Hematopoietic multipotent progenitor cell (in vitro differentiated cells): Measurements from ENCODE around the gene ZNF804B. TPM values are rescaled to one million over a fixed set of nuclear protein-coding genes. Genes with fewer than 3 reads are reported as not detected.
"Not testable (repeated sequence)": the region's sequence is repeated elsewhere in the genome, so short reads cannot be mapped to it uniquely, and the experiment has no call there.

Source experiments
- DNase-seq, 3 donors: peaks; one replicate each; pipeline ENCODE4 v3.0.0-alpha.2; 2011 to 2015; ENCODE audit warnings: low read depth in 2 of 3, low spot score in 2 of 3
- total RNA-seq: library from RNA; depleted of rRNA; stranded (reverse); fragments of >200 nt; gene quantifications from one replicate; pipeline ENCODE4 v1.2.3, GENCODE V29; 2012

The ZNF804B gene
- total RNA-seq, 1 donor, result 0.27 TPM

DNA sequence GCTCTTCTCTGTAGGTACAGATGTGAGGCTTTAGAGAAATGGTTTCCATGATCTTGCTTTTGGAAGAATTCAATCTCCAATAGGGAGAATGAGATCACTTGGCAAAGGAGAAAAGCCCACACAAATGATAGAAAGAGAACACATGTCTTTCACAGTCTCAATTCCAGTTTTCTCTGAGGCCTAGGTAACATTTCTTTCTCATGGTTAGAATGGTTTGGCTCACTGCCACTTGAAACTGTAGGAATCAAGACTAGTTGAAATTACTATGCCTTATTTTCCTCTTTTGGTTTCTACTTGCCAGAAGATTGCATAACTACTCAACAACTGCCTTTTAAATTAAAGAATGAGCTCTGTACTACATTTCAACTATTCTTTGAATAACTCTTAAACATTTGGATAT is 312.6 kb downstream of the ZNF804B start:
- DNase-seq, result peak in 1 of 3 donors; percentile 61

GRCh38 chr7:89073776-89074175 is 314.3 kb downstream of the ZNF804B start:
- DNase-seq, result no peak

GRCh38 chr7:89077992-89078391 is 318.5 kb downstream of the ZNF804B start:
- no peak for DNase-seq

DNA sequence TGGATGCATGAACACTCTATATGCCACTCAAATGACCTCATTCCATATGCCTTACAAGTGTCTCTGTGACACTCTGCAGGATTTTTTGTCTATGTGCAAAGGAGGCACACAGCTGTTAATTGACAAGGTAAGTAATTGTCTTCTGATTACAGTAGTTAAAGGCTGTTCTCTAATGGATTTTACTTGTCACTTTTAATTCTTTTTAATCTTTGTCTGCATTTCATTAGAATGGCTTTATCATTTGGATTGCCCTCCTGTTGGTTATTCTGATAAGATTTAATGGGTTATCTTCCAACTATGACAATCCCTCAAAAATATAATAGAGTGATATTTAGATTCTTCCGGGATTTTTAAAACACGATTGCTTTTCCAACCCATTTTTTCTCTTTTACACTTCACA is 326.1 kb downstream of the ZNF804B start:
- DNase-seq, result no peak

DNA sequence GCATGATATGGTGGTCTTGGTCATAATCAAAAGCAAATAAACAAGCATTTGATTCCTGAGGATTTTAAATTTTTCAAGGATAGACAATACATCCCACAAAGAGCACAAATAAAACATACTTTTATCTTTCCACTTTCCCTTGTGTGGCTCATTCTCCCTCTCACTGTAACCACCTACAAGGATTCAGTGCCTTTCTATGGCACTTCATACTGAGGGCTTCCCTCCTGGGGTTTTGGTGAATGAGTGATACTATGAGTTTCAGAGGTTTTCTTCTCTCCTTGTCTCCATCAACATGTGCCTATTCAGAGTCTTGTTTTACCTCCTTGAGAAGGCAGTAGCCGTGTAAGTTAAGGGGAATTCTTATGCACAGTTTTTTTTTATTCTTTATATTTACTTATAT is 332.1 kb downstream of the ZNF804B start:
- DNase-seq, result no peak

DNA sequence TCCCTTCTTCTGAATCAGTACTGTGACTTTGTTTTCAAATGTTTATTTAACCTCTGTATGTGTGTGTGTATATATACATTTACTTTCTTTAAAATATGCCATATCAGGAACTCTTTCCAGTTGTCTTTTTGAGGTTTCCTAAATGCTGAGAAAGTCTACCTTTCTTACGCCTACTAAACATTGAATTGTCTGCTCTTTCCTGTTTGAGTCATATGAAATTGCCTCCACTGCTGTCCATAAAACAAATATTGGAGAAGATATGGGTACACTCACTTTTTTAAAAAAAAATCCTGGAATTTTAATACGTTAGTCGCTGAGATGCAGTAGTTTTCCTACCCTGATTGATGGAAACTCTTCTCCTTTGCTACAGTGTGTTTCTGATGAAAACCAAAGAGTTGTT is 334.8 kb downstream of the ZNF804B start:
- no peak for DNase-seq

GRCh38 chr7:89103564-89103963 is 344.1 kb downstream of the ZNF804B start:
- no peak for DNase-seq

DNA sequence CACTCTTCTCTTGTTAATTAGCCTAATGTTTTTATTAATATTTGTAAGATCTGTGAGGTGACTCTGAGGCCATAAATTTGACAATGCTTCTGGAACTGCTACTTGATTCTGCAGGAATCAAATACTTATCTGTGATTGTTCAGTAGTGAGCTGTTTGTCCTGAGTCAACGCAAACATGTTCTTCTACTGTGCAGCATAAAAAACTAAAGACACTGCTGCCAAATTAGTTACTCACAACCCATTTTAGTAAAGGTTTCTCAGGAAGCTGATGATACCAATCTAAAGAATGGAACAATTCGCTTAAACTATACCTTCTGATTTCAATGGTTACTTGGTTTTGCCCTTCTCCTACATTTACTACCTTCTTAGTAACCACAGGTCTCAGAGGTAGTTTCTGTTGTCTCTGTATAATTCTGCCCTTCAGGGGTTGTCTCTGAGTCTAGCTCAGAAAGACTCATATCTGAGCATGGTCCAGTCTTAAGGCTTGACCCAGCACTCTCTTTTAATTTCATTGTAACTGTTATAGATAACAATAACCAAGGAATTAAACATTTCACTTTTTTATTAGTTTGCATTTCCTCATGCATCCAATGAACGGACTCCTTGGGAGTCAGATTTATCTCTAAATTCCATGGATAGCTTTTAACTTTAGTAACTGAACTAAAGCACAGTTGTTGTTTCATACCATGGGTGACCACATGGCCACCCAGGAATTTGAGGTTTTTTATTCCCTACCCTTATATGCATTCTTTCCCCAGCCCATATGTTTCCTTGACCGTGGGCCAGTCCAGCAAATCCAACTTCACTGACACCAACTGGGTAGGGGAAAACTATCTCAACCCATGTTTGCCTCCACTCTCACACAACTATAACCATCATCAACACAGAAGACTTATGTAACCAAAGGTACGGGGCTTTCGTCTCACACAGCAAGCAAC is 345.5 kb downstream of the ZNF804B start:
- DNase-seq, result no peak

- no peak for DNase-seq
Measured at GRCh38 chr7:89123871-89124270, 364.4 kb downstream of the ZNF804B start.

- no peak for DNase-seq
Measured at GRCh38 chr7:89129600-89130375, 370.3 kb downstream of the ZNF804B start.

- DNase-seq, result no peak
Measured at GRCh38 chr7:89133357-89133756, 373.9 kb downstream of the ZNF804B start.

DNA sequence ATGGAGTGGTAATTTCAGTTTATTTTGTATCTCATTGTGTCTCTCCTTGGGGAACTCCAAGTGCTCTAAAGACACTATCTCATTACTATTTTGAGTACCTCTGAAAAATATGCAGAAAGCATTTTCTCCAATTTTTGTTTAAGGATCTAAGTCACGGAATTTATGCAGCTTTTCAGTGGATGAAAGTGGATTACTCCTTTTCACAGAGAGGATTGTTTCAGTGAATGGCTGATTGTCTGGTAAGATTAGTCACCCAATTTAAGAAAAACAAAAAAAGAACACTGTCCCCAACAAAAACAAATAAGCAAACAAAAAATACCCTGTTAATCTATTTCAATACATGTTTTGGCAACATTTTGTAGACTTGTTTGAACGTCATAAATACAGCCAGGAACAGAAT is 374.3 kb downstream of the ZNF804B start:
- DNase-seq, result no peak

DNA sequence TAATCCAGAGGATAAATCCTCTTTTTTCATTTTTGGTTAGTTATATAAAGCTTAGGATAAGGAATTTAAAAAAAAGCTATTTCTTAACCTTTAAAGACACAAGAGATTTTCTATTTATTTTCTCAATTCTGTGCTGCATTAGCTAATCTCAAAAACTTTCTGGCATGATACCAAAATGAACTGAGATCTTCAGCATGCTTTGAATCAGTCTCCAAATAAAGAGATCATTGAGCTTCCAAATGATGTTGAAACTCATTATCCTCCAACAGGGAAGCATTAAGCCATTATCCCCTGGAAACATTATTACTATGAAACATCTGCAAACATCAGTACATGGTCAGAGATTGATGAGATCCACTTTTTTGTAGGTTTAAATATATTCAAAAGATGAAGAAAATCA is 386.3 kb downstream of the ZNF804B start:
- no peak for DNase-seq

DNA sequence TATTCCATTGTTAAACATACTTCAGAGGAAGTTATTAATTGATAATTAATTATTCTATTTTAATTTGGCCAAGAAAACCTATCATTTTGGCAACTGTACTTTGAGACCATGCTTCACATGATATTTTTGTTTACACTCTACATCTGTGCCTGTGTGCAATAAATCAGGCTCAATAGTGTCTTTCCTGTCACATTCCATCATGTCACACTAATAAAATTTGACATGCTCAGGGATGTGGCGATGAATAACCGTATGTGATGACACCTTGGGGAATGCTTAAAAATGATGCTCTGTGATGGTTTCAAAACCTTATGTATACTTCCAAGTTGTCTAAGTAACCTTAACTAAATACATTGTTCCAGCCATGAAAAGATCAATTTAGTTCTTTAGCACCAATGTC is 400.6 kb downstream of the ZNF804B start:
- DNase-seq, result no peak

DNA sequence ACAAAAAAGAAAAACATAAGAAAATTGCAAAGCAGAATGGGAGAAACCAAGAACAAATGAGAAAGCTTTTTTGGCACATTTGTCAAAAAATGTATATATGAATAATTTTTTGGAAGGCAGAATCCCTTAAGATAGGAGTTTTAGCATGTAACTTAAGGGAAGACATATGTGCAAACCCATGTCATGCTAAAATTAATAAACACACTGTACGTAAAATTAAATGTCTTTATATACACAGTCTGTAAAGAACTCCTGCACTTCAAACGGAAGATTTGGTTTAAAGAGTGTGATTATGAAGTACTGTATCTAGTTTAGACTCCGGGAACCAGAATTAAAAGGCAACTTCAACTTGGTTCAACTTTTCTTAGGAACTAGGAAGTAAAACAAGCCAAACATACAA is 405.9 kb downstream of the ZNF804B start:
- no peak for DNase-seq

DNA sequence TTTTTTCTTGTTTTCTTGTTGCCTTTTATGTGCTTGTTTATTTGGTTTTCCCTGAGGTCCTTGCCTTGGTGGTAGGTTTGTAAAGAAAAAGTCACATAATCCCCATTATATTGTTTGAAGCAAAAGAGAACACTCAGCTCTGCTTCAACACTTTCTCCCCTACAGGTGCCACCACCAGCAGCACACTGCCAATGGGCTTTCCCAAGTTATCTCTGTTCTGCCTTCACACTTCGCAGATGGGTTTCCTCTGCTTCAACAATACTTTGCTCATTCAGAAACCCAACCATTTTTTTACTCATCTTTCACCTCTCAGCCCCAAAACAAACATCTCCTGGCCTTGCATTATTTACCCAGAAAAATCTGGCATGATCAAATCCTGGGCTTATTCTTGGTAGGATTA is 411.1 kb downstream of the ZNF804B start:
- no peak for DNase-seq

DNA sequence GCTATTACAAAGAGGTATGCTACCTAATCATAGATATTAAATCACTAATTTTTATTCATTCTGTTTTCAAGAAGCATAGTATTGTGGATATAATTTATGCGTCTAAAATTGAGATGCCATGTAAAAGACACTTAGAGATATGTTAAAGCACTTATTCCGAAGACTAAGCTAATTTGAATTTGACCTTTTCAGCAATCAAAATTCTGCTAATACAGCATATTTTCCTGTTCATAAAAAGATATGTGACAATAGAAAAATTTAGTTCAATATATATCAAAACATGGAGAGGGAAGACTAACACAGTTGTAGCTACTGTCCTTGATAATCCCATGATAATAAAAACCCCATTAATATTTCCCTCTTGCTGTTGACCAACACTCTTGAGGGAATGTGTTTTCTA is 422.6 kb downstream of the ZNF804B start:
- DNase-seq, result no peak

DNA sequence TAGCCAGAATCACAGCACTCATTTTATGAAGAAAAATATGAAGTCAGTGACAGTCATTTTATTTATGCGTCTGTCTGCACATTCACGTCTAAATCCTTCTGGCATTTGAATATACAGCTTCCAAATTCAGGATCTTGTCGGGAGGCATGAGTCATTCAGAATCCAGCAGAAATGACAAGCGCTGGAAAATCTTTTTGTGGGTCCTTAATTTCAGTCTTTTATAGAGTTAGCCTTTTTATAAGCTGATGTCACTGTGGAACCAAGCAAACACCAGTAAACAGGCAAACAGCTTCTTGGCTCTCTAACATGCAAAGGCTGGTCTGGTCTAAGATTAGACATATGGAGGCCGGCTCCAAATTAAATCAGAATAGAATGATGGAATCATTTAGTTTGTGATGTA is 424.2 kb downstream of the ZNF804B start:
- DNase-seq, result no peak

DNA sequence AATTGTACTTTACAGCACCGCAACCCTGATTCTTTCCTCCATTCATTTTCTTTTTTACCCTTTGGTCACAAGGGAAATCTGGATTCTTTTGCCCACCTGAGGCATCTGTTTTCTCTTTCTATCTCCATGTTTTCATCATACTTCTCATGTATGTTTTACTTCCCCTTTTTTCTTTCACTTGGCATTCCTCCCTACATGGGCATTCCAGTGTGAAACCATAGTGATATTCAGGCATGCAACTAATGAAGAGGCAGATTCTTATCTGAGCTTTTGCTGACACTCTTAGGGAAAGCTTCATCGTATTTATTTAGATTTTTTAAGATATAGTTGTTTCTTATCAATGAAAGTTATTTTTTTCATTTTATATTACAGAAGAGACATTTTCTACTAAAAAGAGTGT is 441.3 kb downstream of the ZNF804B start:
- no peak for DNase-seq

DNA sequence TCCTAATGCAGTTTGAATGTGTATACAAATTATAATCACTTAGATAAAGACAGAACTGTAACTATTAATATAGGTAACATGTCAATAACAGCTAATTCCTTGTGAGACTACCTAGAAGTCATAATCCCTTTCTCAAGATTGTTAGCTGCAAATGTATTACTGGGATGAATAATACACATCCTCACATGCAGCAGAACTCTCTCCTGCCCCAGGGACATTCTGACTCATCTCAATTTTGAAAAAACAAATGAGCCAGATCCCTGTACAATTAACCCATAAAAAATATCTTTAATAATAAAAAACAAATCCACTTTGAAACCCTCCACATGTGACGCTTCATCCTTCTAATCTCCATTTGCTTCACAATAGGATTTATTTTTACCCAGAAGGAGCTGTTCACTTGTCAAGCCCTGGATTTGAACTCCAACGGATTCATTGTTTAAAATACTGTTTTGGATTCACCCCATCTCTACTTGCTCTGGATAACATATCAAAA is 464.4 kb downstream of the ZNF804B start:
- no peak for DNase-seq

DNA sequence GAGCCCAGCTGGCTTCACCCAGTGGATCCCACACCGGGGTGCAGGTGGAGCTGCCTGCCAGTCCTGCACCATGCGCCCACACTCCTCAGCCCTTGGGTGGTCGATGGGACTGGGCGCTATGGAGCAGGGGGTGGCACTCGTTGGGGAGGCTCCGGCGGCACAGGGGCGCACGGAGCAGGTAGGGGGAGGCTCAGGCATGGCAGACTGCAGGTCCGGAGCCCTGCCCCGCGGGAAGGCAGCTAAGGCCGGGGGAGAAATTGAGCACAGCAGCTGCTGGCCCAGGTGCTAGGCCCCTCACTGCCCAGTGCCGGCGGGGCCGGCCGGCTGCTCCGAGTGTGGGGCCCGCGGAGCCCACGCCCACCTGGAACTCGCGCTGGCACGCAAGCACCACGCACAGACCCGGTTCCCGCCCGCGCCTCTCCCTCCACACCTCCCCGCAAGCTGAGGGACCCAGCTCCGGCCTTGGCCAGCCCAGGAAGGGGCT is 469.2 kb downstream of the ZNF804B start:
- DNase-seq, result not testable (repeated sequence)

DNA sequence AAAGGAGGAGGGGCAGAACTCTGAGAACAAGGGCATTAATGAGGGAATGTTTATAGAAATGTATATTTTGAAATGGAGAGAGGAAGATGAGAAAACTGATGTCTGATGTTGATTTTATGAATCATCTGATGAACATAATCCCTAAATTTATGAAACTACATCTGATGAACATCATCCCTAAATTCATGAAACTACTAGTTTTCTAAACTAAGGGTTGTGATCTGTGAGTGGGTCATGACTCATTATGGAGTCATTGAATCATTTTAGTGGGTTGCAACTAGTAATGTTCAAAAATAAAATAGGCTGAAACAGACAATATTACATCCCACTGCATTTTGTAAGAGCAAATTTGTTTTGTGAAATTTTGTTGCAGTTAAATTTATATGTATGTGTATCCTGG is 478.7 kb downstream of the ZNF804B start:
- no peak for DNase-seq
